Gastroesophageal sphincter (tissue), 3 donors: ENCODE results near the gene PREPL.

ENCODE experiments used
- POLR2A ChIP-seq, 2 donors: fragments of 450-650 bp; IDR thresholded peaks; one replicate each; pipeline ENCODE4 v1.6.1; 2017; ENCODE audit warnings: antibody characterized with exemption in 2 of 2, mild to moderate bottlenecking in 2 of 2, moderate library complexity in 1 of 2
- POLR2AphosphoS5 ChIP-seq: sonication (generic); formaldehyde crosslinking; IDR thresholded peaks from one replicate; pipeline ENCODE4 v1.6.1; 2017; ENCODE audit warnings: antibody characterized with exemption
- TF ChIP-seq, protein P1 (sequence below), 4 experiments: fragments of 200-600 bp in 2 of 4; fragments of 450-650 bp in 2 of 4; sonication (generic) in 1 of 4; IDR thresholded peaks; one replicate each; pipeline ENCODE4 v1.5.1; 2017 to 2019; ENCODE audit warnings: antibody characterized with exemption in 4 of 4, mild to moderate bottlenecking in 2 of 4, moderate library complexity in 2 of 4

DNA sequence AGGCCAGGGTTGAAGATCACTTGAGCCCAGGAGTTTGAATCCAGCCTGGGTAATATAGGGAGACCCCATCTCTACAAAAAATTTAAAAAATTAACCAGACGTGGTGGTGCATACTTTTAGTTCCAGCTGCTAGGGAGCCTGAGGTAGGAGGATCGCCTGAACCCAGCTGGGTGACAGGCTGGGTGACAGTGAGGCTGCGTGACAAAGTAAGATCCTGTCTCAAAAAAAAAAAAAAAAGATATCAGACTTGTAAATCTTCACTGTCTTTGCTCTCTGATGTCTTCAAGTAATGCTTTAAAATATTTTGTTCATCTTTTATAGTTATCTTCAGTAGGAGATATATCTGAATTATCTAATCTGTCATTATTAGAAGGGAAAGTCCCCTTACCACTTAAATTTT is 11.0 kb upstream of the PREPL start:
- TF ChIP-seq POLR2AphosphoS5 (no peak), POLR2A (IDR thresholded peaks at IDR 0.05) (no peak)
- TF ChIP-seq, protein P1, sequence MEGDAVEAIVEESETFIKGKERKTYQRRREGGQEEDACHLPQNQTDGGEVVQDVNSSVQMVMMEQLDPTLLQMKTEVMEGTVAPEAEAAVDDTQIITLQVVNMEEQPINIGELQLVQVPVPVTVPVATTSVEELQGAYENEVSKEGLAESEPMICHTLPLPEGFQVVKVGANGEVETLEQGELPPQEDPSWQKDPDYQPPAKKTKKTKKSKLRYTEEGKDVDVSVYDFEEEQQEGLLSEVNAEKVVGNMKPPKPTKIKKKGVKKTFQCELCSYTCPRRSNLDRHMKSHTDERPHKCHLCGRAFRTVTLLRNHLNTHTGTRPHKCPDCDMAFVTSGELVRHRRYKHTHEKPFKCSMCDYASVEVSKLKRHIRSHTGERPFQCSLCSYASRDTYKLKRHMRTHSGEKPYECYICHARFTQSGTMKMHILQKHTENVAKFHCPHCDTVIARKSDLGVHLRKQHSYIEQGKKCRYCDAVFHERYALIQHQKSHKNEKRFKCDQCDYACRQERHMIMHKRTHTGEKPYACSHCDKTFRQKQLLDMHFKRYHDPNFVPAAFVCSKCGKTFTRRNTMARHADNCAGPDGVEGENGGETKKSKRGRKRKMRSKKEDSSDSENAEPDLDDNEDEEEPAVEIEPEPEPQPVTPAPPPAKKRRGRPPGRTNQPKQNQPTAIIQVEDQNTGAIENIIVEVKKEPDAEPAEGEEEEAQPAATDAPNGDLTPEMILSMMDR (IDR thresholded peaks at IDR 0.05) = no peak
